ENCODE data around the gene SH3YL1. TPM values are rescaled to one million over a fixed set of nuclear protein-coding genes. Genes with fewer than 3 reads are reported as not detected.

The SH3YL1 gene
- total and polyA plus RNA-seq, 7 donors, result 7.7 to 10.0 (median 9.2) TPM

DNA sequence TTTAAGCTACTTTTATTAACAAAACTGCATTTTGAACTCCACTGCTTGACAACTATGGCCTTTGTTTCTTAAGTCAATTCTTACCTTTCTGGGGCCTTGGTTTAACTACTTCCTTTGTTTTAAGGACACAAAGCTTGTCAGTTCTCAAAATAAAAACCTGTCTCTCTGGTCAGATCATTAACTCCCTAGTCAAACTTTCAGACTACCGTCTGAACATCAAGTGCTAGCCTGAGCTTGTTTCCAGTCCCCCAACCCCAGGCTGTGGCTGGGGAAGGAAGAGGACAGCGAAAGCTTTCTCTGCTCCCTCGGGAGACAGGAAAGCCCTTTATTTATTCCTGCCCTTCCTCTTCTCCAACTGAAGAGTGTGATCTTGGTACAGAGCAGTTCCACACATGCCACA is 1.7 kb downstream of the SH3YL1 start:
- no peak overlapping the region for H3K27ac ChIP-seq
- TF ChIP-seq, protein P1, sequence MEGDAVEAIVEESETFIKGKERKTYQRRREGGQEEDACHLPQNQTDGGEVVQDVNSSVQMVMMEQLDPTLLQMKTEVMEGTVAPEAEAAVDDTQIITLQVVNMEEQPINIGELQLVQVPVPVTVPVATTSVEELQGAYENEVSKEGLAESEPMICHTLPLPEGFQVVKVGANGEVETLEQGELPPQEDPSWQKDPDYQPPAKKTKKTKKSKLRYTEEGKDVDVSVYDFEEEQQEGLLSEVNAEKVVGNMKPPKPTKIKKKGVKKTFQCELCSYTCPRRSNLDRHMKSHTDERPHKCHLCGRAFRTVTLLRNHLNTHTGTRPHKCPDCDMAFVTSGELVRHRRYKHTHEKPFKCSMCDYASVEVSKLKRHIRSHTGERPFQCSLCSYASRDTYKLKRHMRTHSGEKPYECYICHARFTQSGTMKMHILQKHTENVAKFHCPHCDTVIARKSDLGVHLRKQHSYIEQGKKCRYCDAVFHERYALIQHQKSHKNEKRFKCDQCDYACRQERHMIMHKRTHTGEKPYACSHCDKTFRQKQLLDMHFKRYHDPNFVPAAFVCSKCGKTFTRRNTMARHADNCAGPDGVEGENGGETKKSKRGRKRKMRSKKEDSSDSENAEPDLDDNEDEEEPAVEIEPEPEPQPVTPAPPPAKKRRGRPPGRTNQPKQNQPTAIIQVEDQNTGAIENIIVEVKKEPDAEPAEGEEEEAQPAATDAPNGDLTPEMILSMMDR (IDR thresholded peaks at IDR 0.05), result no peak
- H3K4me1 ChIP-seq, result peaks cover 15% of the 10 kb centered on the region
- no peak for DNase-seq
- H3K36me3 ChIP-seq (ENCODE audit: insufficient read depth in 1 of 2, low read depth in 1 of 2), result no peaks in the 10 kb centered on the region
- H3K9me3 ChIP-seq, result peaks cover 12% of the 10 kb centered on the region
- intact Hi-C loops (cut with DNase I), result loop anchor here in 1 of 2 donors (10.0 kb wide), 1 partner anchor 413 kb away; the partner anchor contains the start of gene TMEM18
- H3K27me3 ChIP-seq (ENCODE audit: insufficient read depth in 3 of 3, low read length in 2 of 3), result no peaks in the 10 kb centered on the region
- H3K4me3 ChIP-seq, result no peak overlapping the region
- WGBS, 3 donors, result 65 to 78% (median 72%) methylated on average over 3 of the region's 3 CpGs
- no peak for ATAC-seq

DNA sequence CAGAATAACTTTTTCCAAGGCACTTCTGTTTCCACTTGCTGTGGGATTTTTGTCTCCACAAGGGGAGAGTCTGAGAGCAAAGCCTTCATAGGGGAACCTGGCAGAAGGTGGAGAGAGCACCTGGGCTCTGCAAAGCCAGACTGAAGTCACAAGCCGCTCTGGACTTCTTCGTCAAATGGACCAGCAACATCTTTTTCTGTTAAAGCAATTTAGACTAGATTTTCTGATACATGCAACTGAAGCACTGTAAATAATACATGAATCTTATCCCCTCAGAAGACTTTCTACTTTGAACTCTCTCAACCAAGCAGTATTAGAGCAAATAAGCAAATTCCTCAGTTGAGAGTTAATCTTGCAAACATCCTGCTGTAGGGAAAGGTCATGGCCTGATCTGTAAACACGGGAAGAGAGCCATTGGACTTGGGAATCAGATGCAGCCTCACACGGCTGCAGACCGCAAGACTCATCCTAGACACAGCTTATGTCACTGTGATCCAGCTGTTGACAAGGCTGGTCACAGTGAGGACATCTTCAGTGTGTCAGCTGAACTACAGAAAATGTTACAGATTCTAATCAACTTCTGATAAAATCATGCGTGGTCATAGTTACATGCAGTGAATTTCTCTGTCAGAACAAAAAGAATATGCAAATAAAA is 3.2 kb downstream of the SH3YL1 start:
- WGBS, 3 donors, result 69 to 86% (median 71%) methylated on average over 6 of the region's 6 CpGs
- H3K4me1 ChIP-seq, result peaks cover 9% of the 10 kb centered on the region
- H3K27me3 ChIP-seq (ENCODE audit: insufficient read depth in 3 of 3, low read length in 2 of 3), result no peaks in the 10 kb centered on the region
- DNase-seq (no peak), ATAC-seq (no peak)
- no peaks in the 10 kb centered on the region for H3K36me3 ChIP-seq (ENCODE audit: insufficient read depth in 1 of 2, low read depth in 1 of 2)
- TF ChIP-seq, protein P1 (IDR thresholded peaks at IDR 0.05), result no peak
- no peak overlapping the region for H3K4me3 ChIP-seq
- H3K27ac ChIP-seq, result no peak overlapping the region
- peaks cover 12% of the 10 kb centered on the region for H3K9me3 ChIP-seq
- intact Hi-C loops (cut with DNase I), result loop anchor here in 1 of 2 donors (10.0 kb wide), 1 partner anchor 414 kb away; the partner anchor contains the start of gene TMEM18

DNA sequence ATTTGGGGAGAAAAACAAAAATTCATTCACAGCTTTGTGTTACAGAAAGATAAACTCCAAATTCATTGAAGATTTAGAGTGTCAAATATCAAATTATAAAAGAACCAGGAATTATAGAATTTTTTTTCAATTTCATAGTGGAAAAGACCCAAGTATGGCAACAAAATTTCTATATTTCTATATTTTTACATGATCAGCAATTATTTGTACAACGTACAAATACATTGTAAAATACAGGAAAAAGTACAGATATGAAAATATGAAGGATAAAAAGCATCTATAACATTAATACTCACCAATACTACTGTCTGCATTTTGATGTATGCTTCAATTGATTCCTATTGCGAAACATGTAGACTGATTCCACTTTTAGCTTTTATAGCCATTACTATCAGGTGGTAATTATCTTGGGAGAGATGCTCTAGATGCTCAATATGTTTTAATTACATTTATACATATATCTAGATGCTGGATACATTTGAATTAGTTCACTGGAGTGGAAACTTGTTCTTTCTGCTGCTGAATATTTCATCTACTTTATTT is 4.0 kb downstream of the SH3YL1 start:
- Histone ChIP-seq H3K9me3 (peaks cover 12% of the 10 kb centered on the region), H3K36me3 (ENCODE audit: insufficient read depth in 1 of 2, low read depth in 1 of 2) (no peaks in the 10 kb centered on the region), H3K4me3 (no peak overlapping the region), H3K27ac (no peak overlapping the region), H3K4me1 (peaks cover 7% of the 10 kb centered on the region), H3K27me3 (ENCODE audit: insufficient read depth in 3 of 3, low read length in 2 of 3) (no peaks in the 10 kb centered on the region)
- DNase-seq (no peak), ATAC-seq (no peak)
- TF ChIP-seq, protein P1 (IDR thresholded peaks at IDR 0.05), result no peak
- WGBS, 3 donors, result 99 to 100% (median 99%) methylated on average over 2 of the region's 2 CpGs
- intact Hi-C loops (cut with DNase I), result loop anchor here in 1 of 2 donors (10.0 kb wide), 1 partner anchor 415 kb away; the partner anchor contains the start of gene TMEM18

DNA sequence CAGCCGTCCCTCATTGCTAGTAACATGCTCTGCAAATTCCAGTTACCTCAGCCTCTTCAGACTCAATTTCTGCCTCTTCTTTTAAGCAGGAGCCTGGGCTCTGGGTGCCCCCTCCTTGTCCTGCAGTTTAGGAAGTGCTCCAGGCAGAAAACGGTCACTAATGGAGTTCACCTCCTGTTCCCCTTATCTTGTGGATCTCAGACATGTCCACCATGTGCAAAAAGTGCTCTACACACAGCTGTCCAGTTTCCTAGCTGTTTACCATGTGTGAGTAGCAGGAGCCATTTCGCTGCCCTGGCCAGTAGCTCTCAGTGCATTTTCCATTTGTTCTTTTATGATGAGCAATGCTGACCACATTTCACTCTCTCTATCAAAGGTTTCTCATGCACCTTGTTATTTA is 4.9 kb downstream of the SH3YL1 start:
- Histone ChIP-seq H3K27me3 (ENCODE audit: insufficient read depth in 3 of 3, low read length in 2 of 3) (no peaks in the 10 kb centered on the region), H3K4me3 (no peak overlapping the region), H3K27ac (no peak overlapping the region), H3K4me1 (peaks cover 7% of the 10 kb centered on the region), H3K36me3 (ENCODE audit: insufficient read depth in 1 of 2, low read depth in 1 of 2) (no peaks in the 10 kb centered on the region), H3K9me3 (peaks cover 12% of the 10 kb centered on the region)
- intact Hi-C loops (cut with DNase I), result no loop called here
- 85 to 92% (median 90%) methylated on average over 3 of the region's 3 CpGs for WGBS, 3 donors
- TF ChIP-seq, protein P1 (IDR thresholded peaks at IDR 0.05), result no peak
- DNase-seq (no peak), ATAC-seq (no peak)

Measured in psoas muscle (tissue), 8 donors.